Measurements from ENCODE around the gene TOM1.

Gene TOM1

DNA sequence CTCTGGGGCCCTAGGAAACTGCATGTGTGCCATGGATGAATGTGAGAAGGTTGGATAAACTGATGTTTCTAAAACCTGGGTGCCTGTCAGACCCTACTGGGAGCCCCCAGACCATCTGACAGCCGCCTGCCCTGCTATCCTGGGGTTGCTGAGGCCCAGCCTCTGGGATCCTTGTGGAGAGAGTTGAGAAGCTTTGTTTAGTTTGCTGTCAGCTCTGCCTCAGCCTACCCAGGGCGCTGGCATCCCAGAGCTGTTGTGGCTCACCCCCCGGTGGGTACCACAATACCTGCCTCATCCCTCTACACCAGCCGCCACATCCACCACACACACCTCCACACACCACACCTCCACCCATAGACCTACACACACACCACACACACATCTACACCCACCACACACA, 42.7 kb downstream of the TOM1 start:
- TF ChIP-seq, protein P1, sequence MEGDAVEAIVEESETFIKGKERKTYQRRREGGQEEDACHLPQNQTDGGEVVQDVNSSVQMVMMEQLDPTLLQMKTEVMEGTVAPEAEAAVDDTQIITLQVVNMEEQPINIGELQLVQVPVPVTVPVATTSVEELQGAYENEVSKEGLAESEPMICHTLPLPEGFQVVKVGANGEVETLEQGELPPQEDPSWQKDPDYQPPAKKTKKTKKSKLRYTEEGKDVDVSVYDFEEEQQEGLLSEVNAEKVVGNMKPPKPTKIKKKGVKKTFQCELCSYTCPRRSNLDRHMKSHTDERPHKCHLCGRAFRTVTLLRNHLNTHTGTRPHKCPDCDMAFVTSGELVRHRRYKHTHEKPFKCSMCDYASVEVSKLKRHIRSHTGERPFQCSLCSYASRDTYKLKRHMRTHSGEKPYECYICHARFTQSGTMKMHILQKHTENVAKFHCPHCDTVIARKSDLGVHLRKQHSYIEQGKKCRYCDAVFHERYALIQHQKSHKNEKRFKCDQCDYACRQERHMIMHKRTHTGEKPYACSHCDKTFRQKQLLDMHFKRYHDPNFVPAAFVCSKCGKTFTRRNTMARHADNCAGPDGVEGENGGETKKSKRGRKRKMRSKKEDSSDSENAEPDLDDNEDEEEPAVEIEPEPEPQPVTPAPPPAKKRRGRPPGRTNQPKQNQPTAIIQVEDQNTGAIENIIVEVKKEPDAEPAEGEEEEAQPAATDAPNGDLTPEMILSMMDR (conservative IDR thresholded peaks at IDR 0.05) = no peak
- peak overlapping the region; percentile 72 for H3K27ac ChIP-seq

- TF ChIP-seq, protein P1 (conservative IDR thresholded peaks at IDR 0.05) = no peak
These were observed 44.2 kb downstream of the TOM1 start for GRCh38 chr22:35343664-35344550.

DNA sequence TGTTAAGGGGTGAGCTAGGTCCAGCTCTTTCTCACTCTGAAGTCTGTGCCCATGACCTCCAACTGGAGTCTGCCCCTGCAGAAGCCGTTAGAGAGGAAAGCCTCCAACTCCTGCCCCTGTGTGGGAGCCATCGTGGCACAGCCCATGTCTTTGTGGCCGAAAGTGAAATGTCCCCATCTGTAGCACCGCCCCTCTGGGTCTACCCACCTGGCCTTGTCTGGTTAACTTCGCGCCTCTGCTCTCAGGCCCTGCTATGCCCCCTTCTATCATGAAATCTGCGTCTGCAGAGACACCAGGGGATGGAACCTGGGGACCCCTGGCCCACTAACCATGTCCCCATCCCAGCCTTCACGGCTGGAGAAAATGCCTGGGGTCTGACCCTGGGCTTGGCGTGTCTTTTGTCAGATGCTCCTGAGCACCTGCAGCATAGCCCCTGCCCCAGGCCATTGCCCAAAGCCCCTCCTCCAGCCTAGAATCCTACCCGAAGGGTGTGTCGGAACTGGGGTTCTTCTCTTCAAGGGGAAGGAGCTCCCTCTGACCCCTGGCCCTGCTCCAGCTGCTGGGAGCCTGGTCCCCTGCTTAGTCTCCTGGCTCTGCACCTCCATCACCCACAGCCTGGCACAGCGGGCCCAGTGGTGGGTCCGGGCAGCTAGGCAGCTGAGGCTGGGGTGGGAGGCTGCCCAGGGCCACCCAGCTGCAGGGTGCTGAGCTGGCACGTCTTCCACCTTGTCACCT, 45.4 kb downstream of the TOM1 start:
- TF ChIP-seq, protein P1 (conservative IDR thresholded peaks at IDR 0.05) = no peak
- H3K27ac ChIP-seq = no peak overlapping the region

More at GRCh38 chr22:35343664-35344550, 44.2 kb downstream of the TOM1 start:
- no peak overlapping the region for H3K27ac ChIP-seq

- TF ChIP-seq, protein P1 (conservative IDR thresholded peaks at IDR 0.05) = no peak
These were observed 46.3 kb downstream of the TOM1 start for GRCh38 chr22:35345808-35346505.

GRCh38 chr22:35346596-35347220, 47.0 kb downstream of the TOM1 start:
- TF ChIP-seq, protein P1 (conservative IDR thresholded peaks at IDR 0.05) = no peak
- no peak overlapping the region for H3K27ac ChIP-seq

More at GRCh38 chr22:35345808-35346505, 46.3 kb downstream of the TOM1 start:
- no peak overlapping the region for H3K27ac ChIP-seq

GRCh38 chr22:35347462-35347861, 47.8 kb downstream of the TOM1 start:
- H3K27ac ChIP-seq = no peak overlapping the region
- TF ChIP-seq, protein P1 (conservative IDR thresholded peaks at IDR 0.05) = no peak
